Measurements from ENCODE around the gene TRA2B.

TRA2B gene

DNA sequence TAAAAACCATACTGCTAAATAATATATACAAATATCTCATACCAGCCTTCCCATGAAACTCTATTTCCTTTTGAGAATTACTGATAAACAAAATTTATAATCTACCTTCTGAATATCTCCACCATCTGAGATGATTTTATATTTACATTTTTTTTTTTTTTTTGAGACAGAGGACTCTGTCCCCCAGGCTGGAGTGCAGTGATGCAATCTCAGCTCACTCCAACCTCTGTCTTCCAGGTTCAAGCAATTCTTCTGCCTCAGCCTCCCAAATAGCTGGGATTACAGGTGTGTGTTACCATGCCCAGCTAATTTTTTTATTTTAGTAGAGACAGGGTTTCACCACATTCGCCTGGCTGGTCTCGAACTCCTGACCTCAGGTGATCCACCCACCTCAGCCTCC, 70.2 kb downstream of the TRA2B start:
- Histone ChIP-seq H3K79me2 (ENCODE audit: low read length) (no peaks in the 10 kb centered on the region), H3K9me2 (replicated peaks; ENCODE audit: insufficient read depth, low read length) (no peaks in the 10 kb centered on the region), H3F3A (ENCODE audit: insufficient read depth, low read length) (no peaks in the 10 kb centered on the region), H3K4me2 (ENCODE audit: low read depth, low read length) (no peak overlapping the region), H3K4me1 (ENCODE audit: low read length) (no peaks in the 10 kb centered on the region), H4K20me1 (ENCODE audit: insufficient read depth, low read length) (no peaks in the 10 kb centered on the region), H3K9me3 (replicated peaks; ENCODE audit: insufficient read depth, low read length) (no peaks in the 10 kb centered on the region), H3K27me3 (replicated peaks; ENCODE audit: insufficient read depth, low read length) (no peaks in the 10 kb centered on the region), H2AFZ (ENCODE audit: low read length) (no peak overlapping the region), H3K9ac (ENCODE audit: low read length) (no peak overlapping the region), H3K27ac (ENCODE audit: low read length) (no peak overlapping the region), H3K4me3 (ENCODE audit: low read length) (no peak overlapping the region), H3K36me3 (replicated peaks; ENCODE audit: insufficient read depth, low read length) (no peaks in the 10 kb centered on the region)
- no peak for TF ChIP-seq EZH2 (optimal IDR thresholded peaks at IDR 0.05; ENCODE audit: low read depth, low read length)
- no peak for TF ChIP-seq EZH2phosphoT487 (IDR thresholded peaks at IDR 0.05; ENCODE audit: low read length)
- TF ChIP-seq, protein P1, sequence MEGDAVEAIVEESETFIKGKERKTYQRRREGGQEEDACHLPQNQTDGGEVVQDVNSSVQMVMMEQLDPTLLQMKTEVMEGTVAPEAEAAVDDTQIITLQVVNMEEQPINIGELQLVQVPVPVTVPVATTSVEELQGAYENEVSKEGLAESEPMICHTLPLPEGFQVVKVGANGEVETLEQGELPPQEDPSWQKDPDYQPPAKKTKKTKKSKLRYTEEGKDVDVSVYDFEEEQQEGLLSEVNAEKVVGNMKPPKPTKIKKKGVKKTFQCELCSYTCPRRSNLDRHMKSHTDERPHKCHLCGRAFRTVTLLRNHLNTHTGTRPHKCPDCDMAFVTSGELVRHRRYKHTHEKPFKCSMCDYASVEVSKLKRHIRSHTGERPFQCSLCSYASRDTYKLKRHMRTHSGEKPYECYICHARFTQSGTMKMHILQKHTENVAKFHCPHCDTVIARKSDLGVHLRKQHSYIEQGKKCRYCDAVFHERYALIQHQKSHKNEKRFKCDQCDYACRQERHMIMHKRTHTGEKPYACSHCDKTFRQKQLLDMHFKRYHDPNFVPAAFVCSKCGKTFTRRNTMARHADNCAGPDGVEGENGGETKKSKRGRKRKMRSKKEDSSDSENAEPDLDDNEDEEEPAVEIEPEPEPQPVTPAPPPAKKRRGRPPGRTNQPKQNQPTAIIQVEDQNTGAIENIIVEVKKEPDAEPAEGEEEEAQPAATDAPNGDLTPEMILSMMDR (IDR thresholded peaks at IDR 0.05; ENCODE audit: low read length) = no peak
- DNase-seq = no peak

DNA sequence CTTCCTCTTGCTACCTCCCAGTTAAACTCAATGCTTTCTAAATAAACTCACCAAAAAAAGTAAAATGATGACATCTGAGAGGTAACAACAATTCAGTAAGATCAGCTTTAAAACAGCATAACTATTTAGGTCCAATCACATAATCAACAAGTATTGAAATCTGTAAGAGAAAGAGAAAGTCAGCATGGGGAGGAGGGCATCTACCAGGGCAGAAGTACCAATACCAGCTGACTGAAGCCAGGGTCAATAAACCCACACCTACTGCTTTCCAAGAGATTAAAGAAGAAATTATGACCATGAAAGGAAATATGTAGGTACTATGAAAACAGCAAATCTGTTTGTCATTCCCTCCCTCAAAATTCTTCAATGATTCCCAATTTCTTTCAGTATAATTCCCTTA, 70.8 kb downstream of the TRA2B start:
- Histone ChIP-seq H4K20me1 (ENCODE audit: insufficient read depth, low read length) (no peaks in the 10 kb centered on the region), H3K9me2 (replicated peaks; ENCODE audit: insufficient read depth, low read length) (no peaks in the 10 kb centered on the region), H3K27me3 (replicated peaks; ENCODE audit: insufficient read depth, low read length) (no peaks in the 10 kb centered on the region), H3K4me2 (ENCODE audit: low read depth, low read length) (no peak overlapping the region), H3K9ac (ENCODE audit: low read length) (no peak overlapping the region), H3K27ac (ENCODE audit: low read length) (no peak overlapping the region), H3K36me3 (replicated peaks; ENCODE audit: insufficient read depth, low read length) (no peaks in the 10 kb centered on the region), H3K79me2 (ENCODE audit: low read length) (no peaks in the 10 kb centered on the region), H3K4me1 (ENCODE audit: low read length) (no peaks in the 10 kb centered on the region), H3F3A (ENCODE audit: insufficient read depth, low read length) (no peaks in the 10 kb centered on the region), H3K4me3 (ENCODE audit: low read length) (no peak overlapping the region), H3K9me3 (replicated peaks; ENCODE audit: insufficient read depth, low read length) (no peaks in the 10 kb centered on the region), H2AFZ (ENCODE audit: low read length) (no peak overlapping the region)
- no peak for DNase-seq
- TF ChIP-seq EZH2 (optimal IDR thresholded peaks at IDR 0.05; ENCODE audit: low read depth, low read length) = no peak

DNA sequence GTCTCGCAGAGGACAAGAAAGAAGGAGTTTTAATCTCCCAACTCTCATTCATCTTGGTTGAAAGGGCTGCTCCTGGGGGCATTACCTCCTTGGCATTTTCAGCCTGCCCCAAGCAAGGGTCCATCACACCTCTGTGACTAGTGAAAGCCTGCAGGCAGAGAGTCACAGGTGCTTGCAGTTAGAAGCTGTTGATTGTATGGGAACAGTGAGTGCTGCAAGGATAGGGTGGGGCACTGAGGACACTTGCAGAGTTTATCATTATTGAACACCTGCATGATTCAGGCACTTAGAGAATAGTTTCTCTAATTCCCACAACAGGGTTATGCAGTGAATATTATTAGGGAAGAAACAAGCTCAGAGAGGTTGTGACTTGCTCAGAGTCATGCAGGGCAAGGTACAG, 71.3 kb downstream of the TRA2B start:
- Histone ChIP-seq H3K9ac (ENCODE audit: low read length) (no peak overlapping the region), H3K4me3 (ENCODE audit: low read length) (no peak overlapping the region), H3K4me2 (ENCODE audit: low read depth, low read length) (no peak overlapping the region), H3K9me2 (replicated peaks; ENCODE audit: insufficient read depth, low read length) (no peaks in the 10 kb centered on the region), H4K20me1 (ENCODE audit: insufficient read depth, low read length) (no peaks in the 10 kb centered on the region), H3K9me3 (replicated peaks; ENCODE audit: insufficient read depth, low read length) (no peaks in the 10 kb centered on the region), H3K27ac (ENCODE audit: low read length) (no peak overlapping the region), H3K36me3 (replicated peaks; ENCODE audit: insufficient read depth, low read length) (no peaks in the 10 kb centered on the region), H3K79me2 (ENCODE audit: low read length) (no peaks in the 10 kb centered on the region), H2AFZ (ENCODE audit: low read length) (no peak overlapping the region), H3F3A (ENCODE audit: insufficient read depth, low read length) (no peaks in the 10 kb centered on the region), H3K27me3 (replicated peaks; ENCODE audit: insufficient read depth, low read length) (no peaks in the 10 kb centered on the region), H3K4me1 (ENCODE audit: low read length) (no peaks in the 10 kb centered on the region)
- no peak for TF ChIP-seq EZH2phosphoT487 (IDR thresholded peaks at IDR 0.05; ENCODE audit: low read length)
- no peak for TF ChIP-seq EZH2 (optimal IDR thresholded peaks at IDR 0.05; ENCODE audit: low read depth, low read length)
- TF ChIP-seq, protein P1 (IDR thresholded peaks at IDR 0.05; ENCODE audit: low read length) = no peak
- DNase-seq = no peak

Measured in MM.1S (cell line).